ENCODE measurements around the gene ZNF765. TPM values are rescaled to one million over a fixed set of nuclear protein-coding genes. Genes with fewer than 3 reads are reported as not detected.
"Not testable (repeated sequence)": the region's sequence is repeated elsewhere in the genome, so short reads cannot be mapped to it uniquely, and the experiment has no call there.

The ZNF765 gene
- total and polyA plus RNA-seq, 7 donors: 1.5 to 8.3 (median 2.5) TPM

- Histone ChIP-seq H3K36me3 (ENCODE audit: insufficient read depth in 1 of 2, low read depth in 1 of 2) (no peaks in the 10 kb centered on the region), H3K27ac (no peak overlapping the region), H3K27me3 (ENCODE audit: insufficient read depth in 3 of 3, low read length in 2 of 3) (peaks cover 0 to 29% (median 8%) of the 10 kb centered on the region in 3 donors), H3K4me3 (peak overlapping the region; percentile 82), H3K9me3 (no peaks in the 10 kb centered on the region), H3K4me1 (peaks cover 3% of the 10 kb centered on the region)
- ATAC-seq (peak in 2 of 4 donors; percentile 8 to 26), DNase-seq (no peak)
- no peak for TF ChIP-seq CTCF (IDR thresholded peaks at IDR 0.05)
- intact Hi-C loops (cut with DNase I): loop anchor here in 1 of 2 donors (5.0 to 10.0 kb wide), 4 partner anchors 35 to 1170 kb away; partner anchors contain the start of genes ZNF480, ZNF761 and ZNF765
- WGBS, 3 donors: 9 to 13% (median 10%) methylated on average over 25 to 31 of the region's 31 CpGs
These were observed 72.0 kb downstream of the ZNF765 start for GRCh38 chr19:53466726-53467484.

GRCh38 chr19:53467485-53468262, 72.7 kb downstream of the ZNF765 start, which contains the start of gene ZNF813:
Gene ZNF813, plus strand, starts transcription at chr19:53467733. Its CDS starts 16,090 bp downstream, at chr19:53483823.
- H3K4me1 ChIP-seq: peaks cover 3% of the 10 kb centered on the region
- H3K27me3 ChIP-seq (ENCODE audit: insufficient read depth in 3 of 3, low read length in 2 of 3): peaks cover 0 to 28% (median 8%) of the 10 kb centered on the region in 3 donors
- DNase-seq (peak; percentile 93 to 94), ATAC-seq (peak; percentile 96 to 99 (median 98))
- TF ChIP-seq CTCF (IDR thresholded peaks at IDR 0.05): no peak
- intact Hi-C loops (cut with DNase I): loop anchor here in 1 of 2 donors (5.0 to 10.0 kb wide), 4 partner anchors 35 to 1170 kb away; partner anchors contain the start of genes ZNF480, ZNF761 and ZNF765
- peak within 1 kb of the TSS; percentile 55 for H3K27ac ChIP-seq
- H3K9me3 ChIP-seq: no peaks in the 10 kb centered on the region
- 0% methylated on average over 51 to 55 of the region's 55 CpGs for WGBS, 3 donors
- peak within 1 kb of the TSS; percentile 82 for H3K4me3 ChIP-seq
- H3K36me3 ChIP-seq (ENCODE audit: insufficient read depth in 1 of 2, low read depth in 1 of 2): no peaks in the 10 kb centered on the region

GRCh38 chr19:53468628-53469027, 73.7 kb downstream of the ZNF765 start:
- not testable (repeated sequence) for H3K36me3 ChIP-seq (ENCODE audit: insufficient read depth in 1 of 2, low read depth in 1 of 2); H3K4me1 ChIP-seq; H3K27ac ChIP-seq; DNase-seq; ATAC-seq; H3K9me3 ChIP-seq
- intact Hi-C loops (cut with DNase I): loop anchor here in 1 of 2 donors (5.0 to 10.0 kb wide), 4 partner anchors 36 to 1171 kb away; partner anchors contain the start of genes ZNF480, ZNF761 and ZNF765
- WGBS, 3 donors: 28 to 39% (median 38%) methylated on average over 8 of the region's 8 CpGs
- Histone ChIP-seq H3K27me3 (ENCODE audit: insufficient read depth in 3 of 3, low read length in 2 of 3) (peaks cover 0 to 20% (median 6%) of the 10 kb centered on the region in 3 donors), H3K4me3 (peak overlapping the region; percentile 82)

- DNase-seq (no peak), ATAC-seq (no peak)
- TF ChIP-seq CTCF (IDR thresholded peaks at IDR 0.05): no peak
- no peak overlapping the region for H3K27ac ChIP-seq
- no peaks in the 10 kb centered on the region for H3K9me3 ChIP-seq
- peaks cover 3% of the 10 kb centered on the region for H3K4me1 ChIP-seq
- intact Hi-C loops (cut with DNase I): no loop called here
- H3K27me3 ChIP-seq (ENCODE audit: insufficient read depth in 3 of 3, low read length in 2 of 3): no peaks in the 10 kb centered on the region
- H3K36me3 ChIP-seq (ENCODE audit: insufficient read depth in 1 of 2, low read depth in 1 of 2): no peaks in the 10 kb centered on the region
- 93 to 97% (median 95%) methylated on average over 7 of the region's 7 CpGs for WGBS, 3 donors
- no peak overlapping the region for H3K4me3 ChIP-seq
These were observed 77.0 kb downstream of the ZNF765 start for GRCh38 chr19:53471916-53472315.

GRCh38 chr19:53474832-53475231, 79.9 kb downstream of the ZNF765 start:
- intact Hi-C loops (cut with DNase I); H3K36me3 ChIP-seq (ENCODE audit: insufficient read depth in 1 of 2, low read depth in 1 of 2): not testable (repeated sequence)
- 50 to 60% (median 53%) methylated on average over 1 of the region's 1 CpG for WGBS, 3 donors

GRCh38 chr19:53475470-53475869, 80.5 kb downstream of the ZNF765 start:
- WGBS, 3 donors: 84 to 92% (median 88%) methylated on average over 6 of the region's 6 CpGs
- H3K4me1 ChIP-seq; H3K4me3 ChIP-seq; H3K27me3 ChIP-seq (ENCODE audit: insufficient read depth in 3 of 3, low read length in 2 of 3); H3K36me3 ChIP-seq (ENCODE audit: insufficient read depth in 1 of 2, low read depth in 1 of 2); ATAC-seq; intact Hi-C loops (cut with DNase I); DNase-seq; H3K27ac ChIP-seq: not testable (repeated sequence)
- peaks cover 12% of the 10 kb centered on the region for H3K9me3 ChIP-seq

More at GRCh38 chr19:53474832-53475231, 79.9 kb downstream of the ZNF765 start:
- H3K27me3 ChIP-seq (ENCODE audit: insufficient read depth in 3 of 3, low read length in 2 of 3); H3K4me3 ChIP-seq; H3K27ac ChIP-seq; ATAC-seq; H3K9me3 ChIP-seq; DNase-seq; H3K4me1 ChIP-seq: not testable (repeated sequence)

All from psoas muscle (tissue), 8 donors.